IPS DF 19.7 (cell line): ENCODE data around the gene FCRL4.

Experiments
- DNase-seq: peaks from one replicate; pipeline ENCODE4 v3.0.0-alpha.2; 2013; ENCODE audit warnings: low read depth, low spot score

Gene FCRL4

GRCh38 chr1:157597959-157598667 is at the start of gene FCRL4:
FCRL4 (minus strand) TSS chr1:157598085; CDS start chr1:157597944, 141 bp downstream.
- no peak for DNase-seq

GRCh38 chr1:157646144-157646543 is 48.3 kb upstream of the FCRL4 start:
- no peak for DNase-seq

- peak; percentile 17 for DNase-seq
Observed at GRCh38 chr1:157641177-157641576, 43.3 kb upstream of the FCRL4 start.

GRCh38 chr1:157639800-157640199 is 41.9 kb upstream of the FCRL4 start:
- DNase-seq: no peak

- no peak for DNase-seq
Observed at GRCh38 chr1:157628773-157629172, 30.9 kb upstream of the FCRL4 start.

GRCh38 chr1:157626099-157626498 is 28.2 kb upstream of the FCRL4 start:
- DNase-seq: peak; percentile 60

- no peak for DNase-seq
Observed at GRCh38 chr1:157624471-157624870, 26.6 kb upstream of the FCRL4 start.

- no peak for DNase-seq
Observed at GRCh38 chr1:157622471-157622870, 24.6 kb upstream of the FCRL4 start.

- no peak for DNase-seq
Observed at GRCh38 chr1:157618190-157618589, 20.3 kb upstream of the FCRL4 start.

GRCh38 chr1:157600236-157600635 is 2.4 kb upstream of the FCRL4 start:
- no peak for DNase-seq

GRCh38 chr1:157596384-157596783 is 1.5 kb downstream of the FCRL4 start:
- no peak for DNase-seq

- no peak for DNase-seq
Observed at GRCh38 chr1:157595356-157595755, 2.5 kb downstream of the FCRL4 start.

GRCh38 chr1:157585984-157586383 is 11.9 kb downstream of the FCRL4 start:
- no peak for DNase-seq

- no peak for DNase-seq
Observed at GRCh38 chr1:157584503-157584902, 13.4 kb downstream of the FCRL4 start.

- no peak for DNase-seq
Observed at GRCh38 chr1:157580828-157581210, 17.1 kb downstream of the FCRL4 start.

- DNase-seq: peak; percentile 45
Observed at GRCh38 chr1:157580179-157580827, 17.6 kb downstream of the FCRL4 start.

GRCh38 chr1:157577420-157577819 is 20.5 kb downstream of the FCRL4 start:
- DNase-seq: no peak

- DNase-seq: no peak
Observed at GRCh38 chr1:157575744-157576143, 22.1 kb downstream of the FCRL4 start.

GRCh38 chr1:157574836-157575235 is 23.0 kb downstream of the FCRL4 start:
- no peak for DNase-seq

- no peak for DNase-seq
Observed at GRCh38 chr1:157566484-157567300, 31.2 kb downstream of the FCRL4 start.

- DNase-seq: no peak
Observed at GRCh38 chr1:157562515-157562914, 35.4 kb downstream of the FCRL4 start.

GRCh38 chr1:157558119-157558518 is 39.8 kb downstream of the FCRL4 start:
- no peak for DNase-seq
